ENCODE measurements around the gene PDLIM7.
A peak's percentile ranks its signal among the peaks of the same experiment; 100 is the strongest.

PDLIM7 gene

GRCh38 chr5:177455661-177456590, 41.5 kb downstream of the PDLIM7 start:
- Histone ChIP-seq H3K4me1 (ENCODE audit: insufficient read depth, low read length, severe bottlenecking) (peaks cover 36% of the 10 kb centered on the region), H3K9me2 (ENCODE audit: low read depth, low read length) (no peaks in the 10 kb centered on the region), H3K4me2 (ENCODE audit: low read length) (peak overlapping the region; percentile 83), H3K79me2 (ENCODE audit: insufficient read depth, low read length) (no peaks in the 10 kb centered on the region), H3K9ac (ENCODE audit: low read length) (peak overlapping the region; percentile 91), H3K9me3 (ENCODE audit: low read length) (no peaks in the 10 kb centered on the region), H3K4me3 (ENCODE audit: low read depth, low read length, poor library complexity, severe bottlenecking) (peak overlapping the region; percentile 78), H3F3A (ENCODE audit: insufficient read depth, low read length) (no peaks in the 10 kb centered on the region), H2AFZ (ENCODE audit: low read length) (no peak overlapping the region), H4K20me1 (ENCODE audit: insufficient read depth, low read length) (no peaks in the 10 kb centered on the region), H3K27me3 (ENCODE audit: insufficient read depth, low read length) (no peaks in the 10 kb centered on the region), H3K27ac (ENCODE audit: low read depth, low read length, poor library complexity, severe bottlenecking) (peak overlapping the region; percentile 96), H3K36me3 (ENCODE audit: insufficient read depth, low read length) (peaks cover 39% of the 10 kb centered on the region; the same call in 1 of the 2 replicates)
- TF ChIP-seq, protein P1, sequence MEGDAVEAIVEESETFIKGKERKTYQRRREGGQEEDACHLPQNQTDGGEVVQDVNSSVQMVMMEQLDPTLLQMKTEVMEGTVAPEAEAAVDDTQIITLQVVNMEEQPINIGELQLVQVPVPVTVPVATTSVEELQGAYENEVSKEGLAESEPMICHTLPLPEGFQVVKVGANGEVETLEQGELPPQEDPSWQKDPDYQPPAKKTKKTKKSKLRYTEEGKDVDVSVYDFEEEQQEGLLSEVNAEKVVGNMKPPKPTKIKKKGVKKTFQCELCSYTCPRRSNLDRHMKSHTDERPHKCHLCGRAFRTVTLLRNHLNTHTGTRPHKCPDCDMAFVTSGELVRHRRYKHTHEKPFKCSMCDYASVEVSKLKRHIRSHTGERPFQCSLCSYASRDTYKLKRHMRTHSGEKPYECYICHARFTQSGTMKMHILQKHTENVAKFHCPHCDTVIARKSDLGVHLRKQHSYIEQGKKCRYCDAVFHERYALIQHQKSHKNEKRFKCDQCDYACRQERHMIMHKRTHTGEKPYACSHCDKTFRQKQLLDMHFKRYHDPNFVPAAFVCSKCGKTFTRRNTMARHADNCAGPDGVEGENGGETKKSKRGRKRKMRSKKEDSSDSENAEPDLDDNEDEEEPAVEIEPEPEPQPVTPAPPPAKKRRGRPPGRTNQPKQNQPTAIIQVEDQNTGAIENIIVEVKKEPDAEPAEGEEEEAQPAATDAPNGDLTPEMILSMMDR (IDR thresholded peaks at IDR 0.05; ENCODE audit: low read length) = peak; percentile 94
- no peak for TF ChIP-seq EZH2 (IDR thresholded peaks at IDR 0.05; ENCODE audit: borderline replicate concordance, low read length)

GRCh38 chr5:177455036-177455660, 42.3 kb downstream of the PDLIM7 start:
- H3K36me3 ChIP-seq (ENCODE audit: insufficient read depth, low read length) = peaks cover 33% of the 10 kb centered on the region; the same call in 1 of the 2 replicates
- H3K4me3 ChIP-seq (ENCODE audit: low read depth, low read length, poor library complexity, severe bottlenecking) = peak overlapping the region; percentile 78
- H2AFZ ChIP-seq (ENCODE audit: low read length) = no peak overlapping the region
- peak overlapping the region; percentile 83 for H3K4me2 ChIP-seq (ENCODE audit: low read length)
- no peaks in the 10 kb centered on the region for H3K27me3 ChIP-seq (ENCODE audit: insufficient read depth, low read length)
- peak overlapping the region; percentile 91 for H3K9ac ChIP-seq (ENCODE audit: low read length)
- no peaks in the 10 kb centered on the region for H3K79me2 ChIP-seq (ENCODE audit: insufficient read depth, low read length)
- H3K9me2 ChIP-seq (ENCODE audit: low read depth, low read length) = no peaks in the 10 kb centered on the region
- H3K4me1 ChIP-seq (ENCODE audit: insufficient read depth, low read length, severe bottlenecking) = peaks cover 36% of the 10 kb centered on the region
- no peaks in the 10 kb centered on the region for H3F3A ChIP-seq (ENCODE audit: insufficient read depth, low read length)
- H3K9me3 ChIP-seq (ENCODE audit: low read length) = no peaks in the 10 kb centered on the region
- H3K27ac ChIP-seq (ENCODE audit: low read depth, low read length, poor library complexity, severe bottlenecking) = peak overlapping the region; percentile 96
- TF ChIP-seq EZH2 (IDR thresholded peaks at IDR 0.05; ENCODE audit: borderline replicate concordance, low read length) = no peak
- TF ChIP-seq, protein P1 (IDR thresholded peaks at IDR 0.05; ENCODE audit: low read length) = peak; percentile 80
- H4K20me1 ChIP-seq (ENCODE audit: insufficient read depth, low read length) = no peaks in the 10 kb centered on the region

DNA sequence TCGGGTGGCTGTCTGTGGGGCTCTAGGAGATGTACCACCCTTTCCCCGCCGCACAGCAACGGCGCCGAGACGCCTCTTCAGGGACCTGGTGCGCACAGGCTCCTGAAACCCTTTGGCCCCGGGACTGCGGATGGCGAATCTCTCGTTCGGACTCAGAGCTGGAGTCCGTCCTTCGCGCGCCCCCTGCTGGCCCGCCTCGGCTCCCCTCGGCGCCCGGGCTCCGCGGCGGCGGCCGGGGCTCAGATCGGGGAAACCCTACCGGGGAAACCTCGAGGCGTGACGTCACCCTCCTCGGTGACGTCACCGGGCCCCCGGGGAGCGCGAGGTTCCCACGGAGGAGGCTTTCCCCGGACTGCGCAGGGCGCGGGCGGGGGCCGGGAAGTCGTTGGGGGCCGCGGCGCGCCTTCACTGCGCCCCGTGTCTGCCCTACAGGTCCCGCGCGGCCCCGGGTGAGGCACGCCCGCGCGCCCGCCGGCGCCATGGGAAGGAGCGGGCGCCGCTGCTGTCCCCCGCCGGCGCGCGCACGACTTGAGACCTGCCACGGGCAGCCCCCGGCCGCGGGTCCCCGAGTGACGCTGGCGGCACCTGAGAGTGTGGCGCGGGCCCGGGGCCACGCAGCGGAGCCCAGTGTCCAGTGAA, 42.9 kb downstream of the PDLIM7 start:
- Histone ChIP-seq H3K27me3 (ENCODE audit: insufficient read depth, low read length) (no peaks in the 10 kb centered on the region), H4K20me1 (ENCODE audit: insufficient read depth, low read length) (no peaks in the 10 kb centered on the region), H3K9me3 (ENCODE audit: low read length) (no peaks in the 10 kb centered on the region), H3K4me1 (ENCODE audit: insufficient read depth, low read length, severe bottlenecking) (peaks cover 36% of the 10 kb centered on the region), H3K9ac (ENCODE audit: low read length) (peak overlapping the region; percentile 91), H3K79me2 (ENCODE audit: insufficient read depth, low read length) (no peaks in the 10 kb centered on the region), H3K4me3 (ENCODE audit: low read depth, low read length, poor library complexity, severe bottlenecking) (peak overlapping the region; percentile 78), H3K4me2 (ENCODE audit: low read length) (peak overlapping the region; percentile 83), H3F3A (ENCODE audit: insufficient read depth, low read length) (no peaks in the 10 kb centered on the region), H3K36me3 (ENCODE audit: insufficient read depth, low read length) (peaks cover 27% of the 10 kb centered on the region; the same call in 1 of the 2 replicates), H2AFZ (ENCODE audit: low read length) (no peak overlapping the region), H3K9me2 (ENCODE audit: low read depth, low read length) (no peaks in the 10 kb centered on the region), H3K27ac (ENCODE audit: low read depth, low read length, poor library complexity, severe bottlenecking) (peak overlapping the region; percentile 96)
- TF ChIP-seq EZH2 (IDR thresholded peaks at IDR 0.05; ENCODE audit: borderline replicate concordance, low read length) = no peak
- TF ChIP-seq, protein P1 (IDR thresholded peaks at IDR 0.05; ENCODE audit: low read length) = peak; percentile 84

All from OCI-LY1 (cell line).